Measurements from ENCODE around the gene MYOM3.

Gene MYOM3

DNA sequence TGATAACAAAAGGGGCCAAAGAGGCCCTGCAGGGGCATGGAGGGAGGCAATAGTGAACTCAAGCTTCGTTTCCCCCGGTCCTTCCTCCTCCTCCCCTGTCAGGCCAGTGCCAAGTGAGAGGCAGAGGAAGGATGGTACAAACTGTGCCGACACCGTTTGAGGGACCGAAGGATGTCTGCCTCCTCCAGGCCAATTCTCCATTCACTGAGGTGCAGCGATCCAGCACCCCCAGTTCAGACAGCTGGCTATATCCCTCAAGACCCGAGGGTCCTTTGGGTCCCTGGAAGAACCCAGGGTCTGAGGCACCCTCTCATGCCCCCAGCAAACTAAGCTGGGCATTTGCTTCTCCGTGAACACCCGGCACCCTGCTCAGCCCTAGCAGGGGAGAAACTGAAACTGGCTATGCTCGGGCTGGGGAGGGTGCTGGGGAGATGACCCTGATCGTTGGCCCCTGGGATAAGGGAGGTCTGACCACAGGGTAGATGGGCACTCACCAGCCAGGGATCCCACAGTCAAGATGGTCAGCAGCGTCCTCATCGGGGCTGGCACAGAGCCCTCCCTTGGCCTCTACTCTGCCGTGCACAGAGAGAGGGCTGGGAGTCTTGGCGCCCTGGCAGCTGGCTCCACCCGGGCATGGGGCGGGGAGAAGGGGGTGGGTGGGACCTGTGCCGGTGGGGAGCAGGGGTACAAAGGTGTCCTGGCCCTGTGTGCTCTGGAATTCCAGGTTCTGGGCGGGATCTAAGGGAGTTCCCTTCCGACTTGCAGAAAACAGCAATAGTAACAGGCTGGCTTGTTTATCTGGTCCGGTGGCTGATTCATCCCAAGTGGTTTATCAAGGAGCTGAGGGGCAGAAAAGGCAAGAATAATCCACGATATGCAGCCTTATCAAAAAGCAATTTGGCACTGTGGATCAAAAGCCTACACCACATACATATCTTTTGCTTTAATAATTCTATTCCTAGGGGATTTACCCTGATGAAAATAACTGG is 30.9 kb upstream of the MYOM3 start, which contains the start of gene IL22RA1:
IL22RA1 (minus strand) TSS at position 595 of the 989 bp plus-strand sequence; CDS start at position 537, 58 bp downstream.
- H3K36me3 Mint-ChIP-seq: no peaks in the 10 kb centered on the region
- no peak within 1 kb of the TSS for H3K27ac Mint-ChIP-seq
- H3K4me1 Mint-ChIP-seq: no peaks in the 10 kb centered on the region
- no peaks in the 10 kb centered on the region for H3K9me3 Mint-ChIP-seq
- no peak for DNase-seq (ENCODE audit: low spot score in 2 of 2)
- peak; percentile 36 for ATAC-seq
- no peak within 1 kb of the TSS for H3K4me3 Mint-ChIP-seq

- no peaks in the 10 kb centered on the region for H3K4me1 Mint-ChIP-seq
- DNase-seq (ENCODE audit: low spot score in 2 of 2): no peak
- no peaks in the 10 kb centered on the region for H3K9me3 Mint-ChIP-seq
- H3K36me3 Mint-ChIP-seq: no peaks in the 10 kb centered on the region
- no peak overlapping the region for H3K27ac Mint-ChIP-seq
- H3K4me3 Mint-ChIP-seq: no peak overlapping the region
- ATAC-seq: no peak
Observed at GRCh38 chr1:24141311-24141997, 29.5 kb upstream of the MYOM3 start.

- no peaks in the 10 kb centered on the region for H3K36me3 Mint-ChIP-seq
- H3K9me3 Mint-ChIP-seq: no peaks in the 10 kb centered on the region
- ATAC-seq (no peak), DNase-seq (ENCODE audit: low spot score in 2 of 2) (no peak)
- no peaks in the 10 kb centered on the region for H3K4me1 Mint-ChIP-seq
- H3K4me3 Mint-ChIP-seq: no peak overlapping the region
- H3K27ac Mint-ChIP-seq: no peak overlapping the region
Observed at GRCh38 chr1:24140741-24141181, 28.8 kb upstream of the MYOM3 start.

GRCh38 chr1:24139841-24140425 is 28.0 kb upstream of the MYOM3 start:
- no peaks in the 10 kb centered on the region for H3K36me3 Mint-ChIP-seq
- no peak for ATAC-seq
- H3K27ac Mint-ChIP-seq: no peak overlapping the region

DNA sequence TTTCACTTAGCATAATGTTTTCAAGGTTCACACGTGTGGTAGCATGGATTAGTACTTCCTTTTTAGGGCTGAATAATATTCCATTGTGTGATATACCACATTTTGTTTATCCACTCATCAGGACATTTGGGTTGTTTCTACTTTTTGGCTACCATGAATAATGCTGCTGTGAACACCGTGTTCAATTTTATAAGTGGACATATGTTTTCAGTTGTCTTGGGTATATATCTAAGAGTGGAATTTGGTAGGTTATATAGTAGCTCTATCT is 27.2 kb upstream of the MYOM3 start:
- H3K4me1 Mint-ChIP-seq: no peaks in the 10 kb centered on the region
- H3K9me3 Mint-ChIP-seq: no peaks in the 10 kb centered on the region
- no peaks in the 10 kb centered on the region for H3K36me3 Mint-ChIP-seq
- H3K4me3 Mint-ChIP-seq: no peak overlapping the region
- H3K27ac Mint-ChIP-seq: no peak overlapping the region
- ATAC-seq: no peak
- DNase-seq (ENCODE audit: low spot score in 2 of 2): no peak

More at GRCh38 chr1:24139841-24140425, 28.0 kb upstream of the MYOM3 start:
- H3K4me1 Mint-ChIP-seq: no peaks in the 10 kb centered on the region
- no peaks in the 10 kb centered on the region for H3K9me3 Mint-ChIP-seq
- H3K4me3 Mint-ChIP-seq: no peak overlapping the region
- no peak for DNase-seq (ENCODE audit: low spot score in 2 of 2)

GRCh38 chr1:24138476-24139221 is 26.7 kb upstream of the MYOM3 start:
- Mint-ChIP-seq H3K4me1 (no peaks in the 10 kb centered on the region), H3K9me3 (no peaks in the 10 kb centered on the region), H3K36me3 (no peaks in the 10 kb centered on the region), H3K4me3 (no peak overlapping the region), H3K27ac (no peak overlapping the region)
- no peak for ATAC-seq
- no peak for DNase-seq (ENCODE audit: low spot score in 2 of 2)

GRCh38 chr1:24136956-24137539 is 25.1 kb upstream of the MYOM3 start:
- H3K4me3 Mint-ChIP-seq: no peak overlapping the region
- ATAC-seq (no peak), DNase-seq (ENCODE audit: low spot score in 2 of 2) (no peak)
- no peaks in the 10 kb centered on the region for H3K4me1 Mint-ChIP-seq
- H3K27ac Mint-ChIP-seq: no peak overlapping the region
- H3K36me3 Mint-ChIP-seq: no peaks in the 10 kb centered on the region
- no peaks in the 10 kb centered on the region for H3K9me3 Mint-ChIP-seq

DNA sequence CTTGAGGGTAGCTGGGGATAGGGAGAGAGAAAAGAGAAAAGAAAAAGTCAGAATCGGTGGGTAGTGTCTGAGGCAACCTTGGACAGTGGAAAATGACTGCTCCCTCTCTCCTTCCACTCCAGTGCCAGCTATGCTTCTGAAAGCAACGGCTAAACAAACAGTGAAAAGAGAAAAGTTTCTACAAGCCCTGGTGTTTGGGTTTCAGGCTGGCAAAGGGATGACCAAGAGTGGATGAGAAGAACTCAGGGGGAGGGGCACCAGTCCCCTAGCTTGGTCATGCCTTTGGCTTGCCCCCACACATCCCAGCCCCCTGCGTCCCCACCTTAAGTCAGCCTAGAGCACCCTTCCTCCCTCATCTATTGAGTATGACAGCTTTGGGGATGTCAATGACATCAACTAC is 22.4 kb upstream of the MYOM3 start:
- no peak overlapping the region for H3K27ac Mint-ChIP-seq
- H3K9me3 Mint-ChIP-seq: no peaks in the 10 kb centered on the region
- H3K36me3 Mint-ChIP-seq: no peaks in the 10 kb centered on the region
- H3K4me3 Mint-ChIP-seq: no peak overlapping the region
- H3K4me1 Mint-ChIP-seq: no peaks in the 10 kb centered on the region
- ATAC-seq: no peak
- DNase-seq (ENCODE audit: low spot score in 2 of 2): no peak

DNA sequence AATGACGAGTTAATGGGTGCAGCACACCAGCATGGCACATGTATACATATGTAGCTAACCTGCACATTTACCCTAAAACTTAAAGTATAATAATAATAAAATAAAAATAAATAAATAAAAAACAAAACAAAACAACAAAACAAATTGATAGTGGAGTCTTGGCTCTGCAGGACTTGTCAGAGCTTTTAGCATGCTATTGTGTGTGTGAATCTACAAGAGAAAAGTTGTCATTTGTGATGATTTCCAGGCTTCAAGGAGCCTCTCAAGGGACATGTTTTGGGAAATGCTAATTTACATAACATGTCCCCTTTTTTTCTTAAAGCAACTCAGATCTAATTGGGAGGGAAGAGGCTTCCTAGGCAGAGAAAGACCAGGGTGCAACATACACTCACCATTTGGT is 21.9 kb upstream of the MYOM3 start:
- Mint-ChIP-seq H3K9me3 (no peaks in the 10 kb centered on the region), H3K36me3 (no peaks in the 10 kb centered on the region), H3K4me1 (no peaks in the 10 kb centered on the region), H3K27ac (no peak overlapping the region), H3K4me3 (no peak overlapping the region)
- DNase-seq (ENCODE audit: low spot score in 2 of 2) (no peak), ATAC-seq (no peak)

- Mint-ChIP-seq H3K9me3 (no peaks in the 10 kb centered on the region), H3K4me1 (no peaks in the 10 kb centered on the region), H3K4me3 (no peak overlapping the region), H3K27ac (no peak overlapping the region), H3K36me3 (no peaks in the 10 kb centered on the region)
- DNase-seq (ENCODE audit: low spot score in 2 of 2): no peak
- no peak for ATAC-seq
Observed at GRCh38 chr1:24130385-24130784, 18.4 kb upstream of the MYOM3 start.

- Mint-ChIP-seq H3K36me3 (no peaks in the 10 kb centered on the region), H3K4me1 (no peaks in the 10 kb centered on the region), H3K9me3 (no peaks in the 10 kb centered on the region), H3K4me3 (no peak overlapping the region), H3K27ac (no peak overlapping the region)
- DNase-seq (ENCODE audit: low spot score in 2 of 2): no peak
- ATAC-seq: no peak
Observed at GRCh38 chr1:24127801-24128363, 15.9 kb upstream of the MYOM3 start.

GRCh38 chr1:24127134-24127800 is 15.3 kb upstream of the MYOM3 start:
- Mint-ChIP-seq H3K27ac (no peak overlapping the region), H3K36me3 (no peaks in the 10 kb centered on the region), H3K9me3 (no peaks in the 10 kb centered on the region), H3K4me1 (no peaks in the 10 kb centered on the region), H3K4me3 (no peak overlapping the region)
- ATAC-seq: no peak
- DNase-seq (ENCODE audit: low spot score in 2 of 2): no peak

- no peaks in the 10 kb centered on the region for H3K4me1 Mint-ChIP-seq
- no peak overlapping the region for H3K4me3 Mint-ChIP-seq
- H3K9me3 Mint-ChIP-seq: no peaks in the 10 kb centered on the region
- H3K36me3 Mint-ChIP-seq: no peaks in the 10 kb centered on the region
- no peak overlapping the region for H3K27ac Mint-ChIP-seq
- no peak for DNase-seq (ENCODE audit: low spot score in 2 of 2)
- ATAC-seq: peak; percentile 33
Observed at GRCh38 chr1:24126672-24127023, 14.7 kb upstream of the MYOM3 start.

- no peak overlapping the region for H3K27ac Mint-ChIP-seq
- no peaks in the 10 kb centered on the region for H3K4me1 Mint-ChIP-seq
- ATAC-seq (peak; percentile 68), DNase-seq (ENCODE audit: low spot score in 2 of 2) (no peak)
- no peaks in the 10 kb centered on the region for H3K9me3 Mint-ChIP-seq
- H3K36me3 Mint-ChIP-seq: no peaks in the 10 kb centered on the region
- no peak overlapping the region for H3K4me3 Mint-ChIP-seq
Observed at GRCh38 chr1:24126018-24126671, 14.2 kb upstream of the MYOM3 start.
